NCI-H82 (cell line): ENCODE results near the gene TRAPPC12.

ENCODE experiments used
- DNase-seq: peaks from one replicate; lab custom pipeline; 2025; lab: John Stamatoyannopoulos, UW

TRAPPC12 gene

GRCh38 chr2:3468296-3468988 lies 88.9 kb downstream of the TRAPPC12 start:
- DNase-seq, result no peak

DNA sequence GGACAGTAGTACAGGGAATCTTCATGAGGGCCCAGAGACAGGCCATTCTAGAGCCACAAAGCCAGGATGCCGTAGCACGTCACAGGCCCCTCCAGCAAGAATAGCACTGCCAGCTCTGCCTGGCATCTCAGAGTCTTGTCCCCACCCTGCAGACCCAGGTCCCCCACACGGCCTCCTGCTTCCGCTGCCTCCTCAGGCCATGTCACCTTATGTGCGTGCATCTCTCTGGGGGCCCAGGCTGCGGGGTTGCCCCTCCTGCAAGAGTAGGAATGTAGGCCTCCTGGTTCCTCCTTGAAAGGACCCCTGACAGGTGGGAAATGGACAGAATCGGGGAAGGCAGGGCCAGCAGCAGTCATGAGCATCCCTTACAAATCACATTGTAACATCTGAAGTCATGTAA lies 90.0 kb downstream of the TRAPPC12 start:
- DNase-seq, result no peak

DNA sequence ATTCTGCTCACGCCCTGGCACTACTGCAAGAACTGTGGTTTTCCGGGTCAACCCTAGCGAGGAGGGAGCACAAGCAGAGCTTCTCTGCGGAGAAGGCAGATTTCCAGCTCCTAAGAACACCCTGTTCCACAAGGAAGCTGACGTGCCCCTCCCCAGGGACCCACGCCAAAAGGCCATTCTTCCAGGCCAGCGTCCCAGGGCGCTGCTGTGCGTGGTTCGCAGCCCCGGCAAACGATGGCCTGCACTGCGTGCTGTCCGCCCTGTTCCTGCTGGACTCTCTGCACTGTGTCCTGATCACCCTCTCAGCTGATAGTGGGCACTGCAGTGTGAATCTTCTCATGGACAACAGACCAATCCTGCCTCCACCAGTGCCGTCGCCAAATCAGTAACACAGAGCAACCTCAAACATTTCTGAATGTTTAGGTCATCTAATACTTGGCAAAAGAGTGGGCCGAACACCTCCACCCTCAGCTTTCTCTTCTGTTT lies 90.7 kb downstream of the TRAPPC12 start:
- DNase-seq, result no peak

DNA sequence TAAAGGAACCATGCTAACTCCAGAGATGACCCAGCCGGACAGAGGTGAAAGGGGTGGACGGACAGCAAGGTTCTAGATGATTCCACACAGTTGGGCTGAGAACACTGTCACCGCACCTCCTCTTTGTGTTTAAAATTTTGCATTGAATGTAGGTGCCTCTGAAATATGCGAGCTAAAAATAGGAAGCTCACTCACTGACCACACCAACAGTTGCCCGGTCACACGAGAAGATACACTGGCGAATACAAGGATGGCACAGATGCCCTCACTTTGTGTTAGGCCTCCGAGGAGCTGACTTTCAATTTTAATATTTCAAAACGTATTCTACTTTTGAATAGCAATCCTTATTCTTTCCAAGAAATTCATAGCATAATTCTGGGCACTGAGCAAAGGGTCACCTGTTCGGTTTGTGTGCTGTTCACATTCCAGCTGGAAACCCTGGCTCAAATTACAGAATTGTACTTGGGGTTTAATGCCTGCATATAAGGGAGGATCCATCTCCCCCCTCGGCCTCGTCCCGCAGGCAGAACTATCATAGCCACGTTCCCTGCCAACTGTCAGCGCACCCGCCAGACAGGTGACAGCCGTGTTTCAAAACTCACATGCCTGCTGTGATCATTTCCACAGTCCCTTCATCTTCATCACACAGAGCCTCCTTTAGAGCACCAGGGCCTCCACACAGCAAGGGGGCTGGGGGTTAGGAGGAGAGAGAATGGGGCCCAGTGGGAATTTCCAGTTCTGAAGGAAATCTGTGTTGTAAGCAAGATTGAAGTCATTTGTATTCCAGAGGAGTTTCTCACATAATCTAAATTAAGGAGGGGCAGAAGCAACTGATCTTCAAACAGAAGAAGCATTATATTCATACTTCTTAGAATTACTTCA lies 91.6 kb downstream of the TRAPPC12 start:
- no peak for DNase-seq

GRCh38 chr2:3472296-3472695 lies 92.8 kb downstream of the TRAPPC12 start:
- DNase-seq, result no peak

DNA sequence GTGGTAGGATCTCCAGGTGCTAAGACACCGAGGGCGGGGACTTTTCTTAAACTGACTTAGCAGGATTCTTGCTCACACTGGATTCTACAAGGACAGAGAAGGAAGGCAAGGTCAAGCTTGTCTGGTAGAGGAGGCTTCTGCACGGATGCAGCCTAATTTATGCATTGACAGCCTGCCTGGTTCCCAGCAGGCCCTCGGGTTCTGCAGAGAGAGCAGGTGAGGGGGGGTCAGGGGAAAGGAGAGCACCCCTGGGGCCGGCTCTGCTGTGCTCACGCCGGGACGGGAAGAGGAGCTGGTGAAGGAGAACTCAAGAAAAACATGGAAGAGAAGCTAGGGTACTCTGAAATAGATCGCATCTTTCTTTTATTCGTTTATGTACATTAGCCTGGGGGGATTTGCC lies 93.5 kb downstream of the TRAPPC12 start:
- DNase-seq, result no peak

- no peak for DNase-seq
Observed at GRCh38 chr2:3475771-3476170, 96.3 kb downstream of the TRAPPC12 start.

DNA sequence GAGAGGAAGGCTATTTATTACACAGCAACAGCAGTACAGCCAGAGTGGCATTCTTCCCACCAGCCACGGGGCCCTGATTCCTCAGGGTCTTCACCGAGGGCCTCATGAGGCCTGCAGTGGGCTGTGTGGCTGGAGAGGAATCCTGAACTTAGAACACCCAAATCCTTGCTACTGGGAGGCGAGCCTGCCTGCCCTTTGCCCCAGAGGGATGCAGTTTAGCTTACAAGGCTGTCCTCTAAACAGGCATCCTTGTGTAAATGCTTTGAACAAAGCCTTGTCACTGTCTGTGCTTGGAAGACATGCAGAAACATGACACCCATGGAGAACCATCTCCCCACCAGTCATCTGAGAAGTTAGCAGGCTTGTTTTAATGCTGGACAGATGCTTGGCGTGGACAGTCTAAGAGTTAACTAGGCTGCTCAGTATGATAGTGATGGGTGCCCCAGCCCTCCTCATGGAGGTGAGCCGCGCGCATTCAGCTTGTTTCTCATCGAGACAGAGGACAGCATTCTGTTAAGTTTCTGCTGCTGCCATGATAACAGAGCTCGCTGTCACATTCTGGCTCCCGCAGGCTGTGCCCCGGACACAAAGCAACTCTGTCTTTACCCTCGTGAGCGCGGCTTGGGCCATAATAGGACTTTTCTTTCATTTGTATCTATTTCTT lies 97.0 kb downstream of the TRAPPC12 start:
- no peak for DNase-seq

GRCh38 chr2:3476985-3477327 lies 97.5 kb downstream of the TRAPPC12 start:
- DNase-seq, result no peak

DNA sequence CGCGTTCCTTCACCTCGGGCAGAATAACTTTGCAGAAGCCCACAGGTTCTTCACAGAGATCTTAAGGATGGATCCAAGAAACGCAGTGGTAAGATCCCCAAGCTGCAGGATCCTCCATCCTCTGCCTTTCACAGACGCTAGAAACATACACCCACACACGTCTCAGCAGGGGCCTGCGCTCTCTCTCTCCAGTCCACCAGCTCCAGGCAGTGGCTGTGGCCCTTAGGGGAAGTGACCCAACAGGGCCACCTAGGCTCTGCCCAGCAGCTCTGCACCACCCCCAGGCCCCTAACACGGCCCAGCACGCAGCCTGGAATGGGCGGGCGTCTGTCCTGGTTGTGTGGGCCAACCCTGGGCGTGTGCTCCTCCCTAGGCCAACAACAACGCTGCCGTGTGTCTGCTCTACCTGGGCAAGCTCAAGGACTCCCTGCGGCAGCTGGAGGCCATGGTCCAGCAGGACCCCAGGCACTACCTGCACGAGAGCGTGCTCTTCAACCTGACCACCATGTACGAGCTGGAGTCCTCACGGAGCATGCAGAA lies 99.4 kb downstream of the TRAPPC12 start:
- DNase-seq, result no peak

- no peak for DNase-seq
Observed at GRCh38 chr2:3479430-3480320, 100.2 kb downstream of the TRAPPC12 start.

DNA sequence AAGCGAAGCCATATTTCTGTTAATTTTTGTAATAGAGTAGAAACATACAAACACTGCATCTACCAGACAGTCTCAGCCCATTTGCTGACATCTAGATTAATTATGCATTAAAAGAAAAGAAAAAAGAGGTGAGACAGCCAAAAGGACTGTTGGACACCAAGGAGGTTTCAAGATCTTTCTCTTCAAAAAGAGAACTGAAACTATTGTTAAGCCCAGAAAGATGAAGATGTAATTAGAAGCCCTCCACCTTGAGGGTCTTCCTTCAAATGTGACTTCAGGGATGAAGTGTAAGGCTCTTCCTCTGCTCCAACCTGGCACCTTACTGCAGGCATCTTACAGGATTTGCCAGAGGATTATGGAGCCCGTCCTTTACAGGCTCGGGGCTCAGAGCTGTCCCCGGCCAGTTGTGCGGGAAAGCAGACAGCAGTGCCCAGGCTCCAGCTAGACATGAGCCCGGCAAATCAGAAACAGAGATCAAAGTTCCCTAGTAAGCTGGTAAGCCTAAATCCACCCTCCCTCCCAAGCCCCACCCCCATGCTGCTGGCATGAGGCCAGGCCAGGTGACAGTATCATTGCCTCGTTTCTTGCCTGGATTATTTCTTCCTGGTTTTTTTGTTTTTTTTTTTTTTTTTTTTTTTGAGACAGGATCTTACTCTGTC lies 101.0 kb downstream of the TRAPPC12 start:
- DNase-seq, result peak; percentile 83

DNA sequence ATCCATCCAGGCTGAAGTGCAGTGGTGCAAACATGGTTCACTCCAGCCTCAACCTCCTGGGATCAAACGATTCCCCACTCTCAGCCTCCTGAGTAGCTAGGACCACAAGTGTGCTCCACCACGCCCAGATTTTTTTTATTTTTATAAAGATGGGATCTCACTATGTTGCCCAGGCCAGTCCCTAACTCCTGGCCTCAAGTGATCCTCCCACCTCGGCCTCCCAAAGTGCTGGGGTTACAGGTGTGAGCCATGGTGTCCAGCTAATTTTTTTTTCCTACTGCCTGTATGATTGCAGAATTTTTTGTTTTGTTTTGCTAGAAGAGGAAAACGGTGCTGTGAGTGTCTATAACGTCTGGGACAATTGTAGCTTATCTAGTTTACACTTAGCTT lies 101.5 kb downstream of the TRAPPC12 start:
- no peak for DNase-seq

DNA sequence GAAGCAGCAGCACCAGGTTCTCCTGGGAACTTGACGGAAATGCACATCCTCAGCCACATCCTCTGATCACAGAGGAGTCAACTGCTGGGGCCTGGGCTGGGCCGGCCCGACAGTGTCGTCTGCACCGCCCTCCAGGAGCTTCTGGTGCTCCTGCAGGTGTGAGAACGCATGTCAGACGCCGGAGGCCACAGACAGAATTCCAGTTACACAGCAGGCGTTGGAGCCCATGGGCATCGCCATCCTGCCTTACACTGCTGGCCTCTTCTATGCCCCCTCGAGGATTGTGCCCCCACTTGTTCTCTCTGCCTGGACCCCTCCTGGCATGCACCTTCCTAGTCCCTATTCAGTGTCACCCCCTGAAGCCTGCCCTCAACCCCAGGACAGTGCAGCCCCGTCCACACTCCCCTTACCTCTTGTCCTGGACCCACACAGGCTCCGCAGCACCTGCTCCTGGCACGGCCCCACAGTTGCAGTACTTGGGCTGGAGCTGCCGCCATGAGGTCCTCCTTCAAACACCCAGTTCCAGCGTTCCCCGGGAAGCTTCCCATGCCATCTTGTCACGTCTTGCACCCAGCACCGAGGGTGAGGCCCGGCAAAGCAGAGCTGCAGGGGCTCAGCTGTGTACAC lies 102.4 kb downstream of the TRAPPC12 start:
- DNase-seq, result no peak

- DNase-seq, result no peak
Observed at GRCh38 chr2:3482363-3482821, 102.9 kb downstream of the TRAPPC12 start.

- DNase-seq, result no peak
Observed at GRCh38 chr2:3483227-3483985, 103.9 kb downstream of the TRAPPC12 start.

GRCh38 chr2:3483986-3484960 lies 104.8 kb downstream of the TRAPPC12 start:
- DNase-seq, result no peak

DNA sequence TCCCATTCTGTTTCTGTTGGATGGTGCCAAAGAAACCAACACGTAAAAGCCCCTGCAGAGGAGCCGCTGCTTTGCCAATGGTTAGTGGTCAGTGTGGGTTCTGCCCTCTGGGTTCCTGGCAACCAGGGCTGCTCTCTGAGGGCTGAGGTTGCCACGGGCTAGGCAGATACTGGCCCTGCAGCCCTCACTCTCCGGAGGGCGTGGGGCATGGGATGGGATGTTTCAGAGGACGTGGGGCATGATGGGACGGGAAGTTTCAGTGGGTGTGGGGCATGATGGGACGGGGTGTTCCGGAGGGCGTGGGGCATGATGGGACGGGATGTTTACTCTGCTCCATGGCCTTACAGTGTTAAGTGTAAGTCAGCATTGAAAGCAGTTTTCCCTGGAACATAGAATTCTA lies 105.7 kb downstream of the TRAPPC12 start:
- no peak for DNase-seq
